ENCODE measurements around the gene RDH16.

The RDH16 gene, protein sequence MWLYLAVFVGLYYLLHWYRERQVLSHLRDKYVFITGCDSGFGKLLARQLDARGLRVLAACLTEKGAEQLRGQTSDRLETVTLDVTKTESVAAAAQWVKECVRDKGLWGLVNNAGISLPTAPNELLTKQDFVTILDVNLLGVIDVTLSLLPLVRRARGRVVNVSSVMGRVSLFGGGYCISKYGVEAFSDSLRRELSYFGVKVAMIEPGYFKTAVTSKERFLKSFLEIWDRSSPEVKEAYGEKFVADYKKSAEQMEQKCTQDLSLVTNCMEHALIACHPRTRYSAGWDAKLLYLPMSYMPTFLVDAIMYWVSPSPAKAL

GRCh38 chr12:56957229-56958052, at the start of gene RDH16:
Gene RDH16 (minus strand): TSS chr12:56957608. CDS start chr12:56957462, 146 bp downstream.
- no peak within 1 kb of the TSS for H3K27ac ChIP-seq (ENCODE audit: low read length)
- no peaks in the 10 kb centered on the region for H3K36me3 ChIP-seq (ENCODE audit: control insufficient read depth in 2 of 2, insufficient read depth in 2 of 2, low read length in 2 of 2)
- no peak within 1 kb of the TSS for H3K4me3 ChIP-seq (ENCODE audit: low read length in 2 of 2)
- no peak within 1 kb of the TSS for H3K9ac ChIP-seq (ENCODE audit: low read length in 2 of 2)
- no peaks in the 10 kb centered on the region for H3K4me1 ChIP-seq (ENCODE audit: control insufficient read depth, insufficient read depth, low read length)
- peaks cover 0 to 6% of the 10 kb centered on the region in 2 donors for H3K9me3 ChIP-seq (ENCODE audit: control insufficient read depth in 2 of 2, low read length in 2 of 2)
- no peaks in the 10 kb centered on the region for H3K27me3 ChIP-seq (ENCODE audit: control insufficient read depth in 1 of 2, insufficient read depth in 2 of 2, low read length in 2 of 2)

- Histone ChIP-seq H3K27ac (ENCODE audit: low read length) (peak overlapping the region; percentile 24), H3K4me1 (ENCODE audit: control insufficient read depth, insufficient read depth, low read length) (peaks cover 34% of the 10 kb centered on the region), H3K27me3 (ENCODE audit: control insufficient read depth in 1 of 2, insufficient read depth in 2 of 2, low read length in 2 of 2) (no peaks in the 10 kb centered on the region), H3K36me3 (ENCODE audit: control insufficient read depth in 2 of 2, insufficient read depth in 2 of 2, low read length in 2 of 2) (peaks cover 25 to 26% of the 10 kb centered on the region in 2 donors), H3K4me3 (ENCODE audit: low read length in 2 of 2) (peak overlapping the region; percentile 52 to 61), H3K9ac (ENCODE audit: low read length in 2 of 2) (peak overlapping the region in 1 of 2 donors; percentile 55), H3K9me3 (ENCODE audit: control insufficient read depth in 2 of 2, low read length in 2 of 2) (no peaks in the 10 kb centered on the region)
Measured at GRCh38 chr12:57006809-57007475, 49.5 kb upstream of the RDH16 start.

- Histone ChIP-seq H3K36me3 (ENCODE audit: control insufficient read depth in 2 of 2, insufficient read depth in 2 of 2, low read length in 2 of 2) (peaks cover 28 to 29% of the 10 kb centered on the region in 2 donors), H3K9ac (ENCODE audit: low read length in 2 of 2) (peak within 1 kb of the TSS; percentile 76 to 83), H3K27ac (ENCODE audit: low read length) (peak within 1 kb of the TSS; percentile 58), H3K9me3 (ENCODE audit: control insufficient read depth in 2 of 2, low read length in 2 of 2) (no peaks in the 10 kb centered on the region), H3K4me3 (ENCODE audit: low read length in 2 of 2) (peak within 1 kb of the TSS; percentile 71 to 83), H3K4me1 (ENCODE audit: control insufficient read depth, insufficient read depth, low read length) (peaks cover 42% of the 10 kb centered on the region), H3K27me3 (ENCODE audit: control insufficient read depth in 1 of 2, insufficient read depth in 2 of 2, low read length in 2 of 2) (no peaks in the 10 kb centered on the region)
Measured at GRCh38 chr12:57005980-57006808, 48.8 kb upstream of the RDH16 start, which contains the start of gene ZBTB39. Gene ZBTB39 (minus strand): TSS chr12:57006546. CDS start chr12:57004917, 1,629 bp downstream.

DNA sequence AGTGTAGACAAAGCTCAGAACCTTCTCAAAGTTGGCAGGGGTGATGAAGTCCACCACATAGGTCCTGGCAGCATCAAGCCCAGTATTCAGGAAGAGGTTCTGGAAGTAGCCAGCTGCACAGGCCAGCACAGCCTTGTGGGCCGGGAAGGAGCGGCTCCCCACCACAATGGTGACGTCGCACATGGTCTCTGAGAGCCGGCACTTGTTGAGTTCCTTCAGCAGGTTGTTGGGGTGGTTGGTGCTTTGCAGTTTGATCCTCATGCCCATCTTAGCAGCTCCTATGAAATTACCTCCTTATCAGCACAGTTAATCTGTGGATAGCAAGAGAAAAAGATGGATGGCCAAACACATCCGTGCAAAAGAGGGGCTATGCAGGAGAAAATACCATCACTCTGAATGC, 47.2 kb upstream of the RDH16 start:
- Histone ChIP-seq H3K36me3 (ENCODE audit: control insufficient read depth in 2 of 2, insufficient read depth in 2 of 2, low read length in 2 of 2) (peaks cover 37 to 40% of the 10 kb centered on the region in 2 donors), H3K27ac (ENCODE audit: low read length) (no peak overlapping the region), H3K4me1 (ENCODE audit: control insufficient read depth, insufficient read depth, low read length) (peaks cover 46% of the 10 kb centered on the region), H3K9ac (ENCODE audit: low read length in 2 of 2) (no peak overlapping the region), H3K4me3 (ENCODE audit: low read length in 2 of 2) (no peak overlapping the region), H3K9me3 (ENCODE audit: control insufficient read depth in 2 of 2, low read length in 2 of 2) (no peaks in the 10 kb centered on the region), H3K27me3 (ENCODE audit: control insufficient read depth in 1 of 2, insufficient read depth in 2 of 2, low read length in 2 of 2) (no peaks in the 10 kb centered on the region)

DNA sequence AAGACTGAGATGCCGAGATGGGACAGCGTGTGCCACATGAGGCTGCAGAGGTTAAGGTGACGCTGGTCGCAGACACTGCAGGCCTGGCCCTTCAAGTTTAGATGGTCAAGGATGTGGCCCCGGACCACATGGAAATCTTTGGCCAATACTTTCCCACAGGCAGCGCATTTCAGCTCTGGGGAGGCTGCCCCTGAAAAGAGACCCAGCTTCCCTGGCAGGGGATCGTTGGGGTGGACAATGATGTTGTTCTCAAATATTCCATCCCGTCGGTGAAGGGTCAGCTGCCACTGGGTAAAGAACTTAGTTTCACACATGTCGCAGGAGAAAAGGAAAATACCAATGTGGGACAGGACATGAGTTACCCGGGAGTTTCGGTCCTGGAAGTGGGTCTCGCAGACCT, 46.0 kb upstream of the RDH16 start:
- Histone ChIP-seq H3K27me3 (ENCODE audit: control insufficient read depth in 1 of 2, insufficient read depth in 2 of 2, low read length in 2 of 2) (no peaks in the 10 kb centered on the region), H3K36me3 (ENCODE audit: control insufficient read depth in 2 of 2, insufficient read depth in 2 of 2, low read length in 2 of 2) (peaks cover 37 to 42% of the 10 kb centered on the region in 2 donors), H3K9me3 (ENCODE audit: control insufficient read depth in 2 of 2, low read length in 2 of 2) (no peaks in the 10 kb centered on the region), H3K9ac (ENCODE audit: low read length in 2 of 2) (no peak overlapping the region), H3K4me1 (ENCODE audit: control insufficient read depth, insufficient read depth, low read length) (peaks cover 39% of the 10 kb centered on the region), H3K27ac (ENCODE audit: low read length) (no peak overlapping the region), H3K4me3 (ENCODE audit: low read length in 2 of 2) (no peak overlapping the region)

- Histone ChIP-seq H3K4me1 (ENCODE audit: control insufficient read depth, insufficient read depth, low read length) (peaks cover 28% of the 10 kb centered on the region), H3K27me3 (ENCODE audit: control insufficient read depth in 1 of 2, insufficient read depth in 2 of 2, low read length in 2 of 2) (no peaks in the 10 kb centered on the region), H3K4me3 (ENCODE audit: low read length in 2 of 2) (no peak overlapping the region)
Measured at GRCh38 chr12:57001448-57001906, 44.1 kb upstream of the RDH16 start.

GRCh38 chr12:57000393-57000792, 43.0 kb upstream of the RDH16 start:
- no peaks in the 10 kb centered on the region for H3K9me3 ChIP-seq (ENCODE audit: control insufficient read depth in 2 of 2, low read length in 2 of 2)
- H3K27me3 ChIP-seq (ENCODE audit: control insufficient read depth in 1 of 2, insufficient read depth in 2 of 2, low read length in 2 of 2) = no peaks in the 10 kb centered on the region
- no peak overlapping the region for H3K4me3 ChIP-seq (ENCODE audit: low read length in 2 of 2)
- no peak overlapping the region for H3K27ac ChIP-seq (ENCODE audit: low read length)
- H3K9ac ChIP-seq (ENCODE audit: low read length in 2 of 2) = no peak overlapping the region
- peaks cover 44 to 57% of the 10 kb centered on the region in 2 donors for H3K36me3 ChIP-seq (ENCODE audit: control insufficient read depth in 2 of 2, insufficient read depth in 2 of 2, low read length in 2 of 2)
- peaks cover 26% of the 10 kb centered on the region for H3K4me1 ChIP-seq (ENCODE audit: control insufficient read depth, insufficient read depth, low read length)

More at GRCh38 chr12:57001448-57001906, 44.1 kb upstream of the RDH16 start:
- peaks cover 44 to 52% of the 10 kb centered on the region in 2 donors for H3K36me3 ChIP-seq (ENCODE audit: control insufficient read depth in 2 of 2, insufficient read depth in 2 of 2, low read length in 2 of 2)
- H3K9me3 ChIP-seq (ENCODE audit: control insufficient read depth in 2 of 2, low read length in 2 of 2) = no peaks in the 10 kb centered on the region
- H3K27ac ChIP-seq (ENCODE audit: low read length) = no peak overlapping the region
- H3K9ac ChIP-seq (ENCODE audit: low read length in 2 of 2) = no peak overlapping the region

DNA sequence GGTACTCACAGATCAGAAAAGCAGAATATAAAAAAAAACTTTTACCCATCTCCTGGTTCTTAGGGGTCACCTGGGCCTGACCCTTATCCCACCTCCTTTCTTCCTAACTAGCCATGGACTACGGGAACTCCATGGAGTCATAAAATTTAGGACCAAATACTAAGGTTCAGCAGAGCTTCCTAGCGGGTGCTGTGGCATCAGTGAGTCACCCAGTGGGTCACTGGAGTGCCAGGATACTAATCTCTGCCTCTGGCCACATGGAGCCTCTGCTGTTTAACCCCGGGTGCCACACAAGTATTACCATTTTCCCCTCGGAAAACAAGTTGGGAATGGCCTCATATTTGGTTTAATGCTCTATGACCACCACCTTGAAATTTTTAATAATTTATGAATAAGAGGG, 42.0 kb upstream of the RDH16 start:
- no peak overlapping the region for H3K9ac ChIP-seq (ENCODE audit: low read length in 2 of 2)

DNA sequence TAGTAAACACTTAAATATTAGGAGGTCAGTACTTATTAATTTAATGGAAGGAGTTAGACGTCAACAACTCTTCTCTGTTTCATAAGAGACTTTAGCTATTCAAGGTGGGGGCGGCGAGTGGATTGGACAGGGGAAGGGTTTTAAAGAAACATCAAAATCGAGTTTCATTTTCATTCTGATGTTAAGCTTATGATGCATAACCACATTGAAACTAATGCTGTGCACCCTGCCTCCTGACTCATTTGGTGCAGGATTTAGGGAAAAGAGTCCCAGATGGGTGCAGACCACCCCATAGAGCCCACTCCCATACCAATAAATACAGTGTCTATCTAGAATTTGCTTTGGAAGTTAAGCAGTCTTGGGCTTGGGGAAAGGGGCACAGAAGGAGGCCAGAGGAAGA, 41.6 kb upstream of the RDH16 start:
- peaks cover 16% of the 10 kb centered on the region for H3K4me1 ChIP-seq (ENCODE audit: control insufficient read depth, insufficient read depth, low read length)
- H3K9me3 ChIP-seq (ENCODE audit: control insufficient read depth in 2 of 2, low read length in 2 of 2) = no peaks in the 10 kb centered on the region
- H3K4me3 ChIP-seq (ENCODE audit: low read length in 2 of 2) = no peak overlapping the region
- peaks cover 37 to 55% of the 10 kb centered on the region in 2 donors for H3K36me3 ChIP-seq (ENCODE audit: control insufficient read depth in 2 of 2, insufficient read depth in 2 of 2, low read length in 2 of 2)
- no peak overlapping the region for H3K27ac ChIP-seq (ENCODE audit: low read length)
- H3K27me3 ChIP-seq (ENCODE audit: control insufficient read depth in 1 of 2, insufficient read depth in 2 of 2, low read length in 2 of 2) = no peaks in the 10 kb centered on the region
- H3K9ac ChIP-seq (ENCODE audit: low read length in 2 of 2) = no peak overlapping the region

More for the DNA sequence above, 42.0 kb upstream of the RDH16 start:
- peaks cover 19% of the 10 kb centered on the region for H3K4me1 ChIP-seq (ENCODE audit: control insufficient read depth, insufficient read depth, low read length)
- H3K4me3 ChIP-seq (ENCODE audit: low read length in 2 of 2) = no peak overlapping the region
- no peaks in the 10 kb centered on the region for H3K9me3 ChIP-seq (ENCODE audit: control insufficient read depth in 2 of 2, low read length in 2 of 2)
- no peak overlapping the region for H3K27ac ChIP-seq (ENCODE audit: low read length)
- no peaks in the 10 kb centered on the region for H3K27me3 ChIP-seq (ENCODE audit: control insufficient read depth in 1 of 2, insufficient read depth in 2 of 2, low read length in 2 of 2)
- H3K36me3 ChIP-seq (ENCODE audit: control insufficient read depth in 2 of 2, insufficient read depth in 2 of 2, low read length in 2 of 2) = peaks cover 40 to 58% of the 10 kb centered on the region in 2 donors

DNA sequence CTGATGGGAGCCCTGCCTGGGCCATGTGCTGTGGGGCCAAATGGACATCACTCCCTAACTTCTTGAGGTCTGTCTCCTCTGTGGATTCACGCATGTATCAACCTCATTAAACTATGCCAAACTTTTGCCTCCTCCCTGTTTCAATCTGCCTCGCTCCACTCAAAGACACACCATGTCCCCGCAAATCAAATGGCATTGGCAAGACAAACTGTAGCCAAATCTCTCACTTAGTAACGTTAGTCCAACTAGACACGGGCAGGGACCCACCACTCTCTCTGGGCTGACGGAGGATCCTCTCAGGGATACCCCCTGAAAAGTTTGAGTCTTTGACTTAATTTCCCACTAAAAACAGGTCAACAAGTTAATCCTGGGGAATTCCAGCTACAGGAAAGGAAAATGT, 40.9 kb upstream of the RDH16 start:
- no peak overlapping the region for H3K9ac ChIP-seq (ENCODE audit: low read length in 2 of 2)
- no peak overlapping the region for H3K27ac ChIP-seq (ENCODE audit: low read length)
- H3K9me3 ChIP-seq (ENCODE audit: control insufficient read depth in 2 of 2, low read length in 2 of 2) = no peaks in the 10 kb centered on the region
- H3K4me3 ChIP-seq (ENCODE audit: low read length in 2 of 2) = no peak overlapping the region
- H3K36me3 ChIP-seq (ENCODE audit: control insufficient read depth in 2 of 2, insufficient read depth in 2 of 2, low read length in 2 of 2) = peaks cover 31 to 48% of the 10 kb centered on the region in 2 donors
- H3K27me3 ChIP-seq (ENCODE audit: control insufficient read depth in 1 of 2, insufficient read depth in 2 of 2, low read length in 2 of 2) = no peaks in the 10 kb centered on the region
- peaks cover 16% of the 10 kb centered on the region for H3K4me1 ChIP-seq (ENCODE audit: control insufficient read depth, insufficient read depth, low read length)
